ENCODE measurements around the gene LOXHD1. TPM values are rescaled to one million over a fixed set of nuclear protein-coding genes. Genes with fewer than 3 reads are reported as not detected.
A peak's percentile ranks its signal among the peaks of the same experiment; 100 is the strongest.

Gene LOXHD1
- total and polyA plus RNA-seq, 3 donors from 2014 or later, result 11.3 to 59.4 (median 29.6) TPM

DNA sequence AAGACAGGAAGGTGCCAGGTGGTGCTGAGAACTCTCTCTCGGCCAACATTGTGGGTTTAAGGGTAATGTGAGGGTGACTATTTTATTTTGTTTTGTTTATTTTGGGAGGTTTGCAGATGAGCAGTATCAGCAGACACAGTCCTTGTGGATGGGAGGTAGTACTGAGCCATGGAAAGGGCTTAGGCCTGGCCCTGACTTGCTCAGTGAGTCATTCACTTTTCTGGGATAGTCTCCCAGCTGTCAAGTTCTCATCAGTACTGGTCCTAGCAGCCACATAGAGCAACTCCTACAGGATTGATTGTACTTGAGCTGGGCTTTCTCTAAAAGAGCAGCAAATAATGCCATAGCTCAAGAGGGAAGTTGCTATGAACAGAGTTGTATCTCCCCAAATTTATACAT lies 175.2 kb downstream of the LOXHD1 start:
- Histone ChIP-seq H3K9me3 (no peaks in the 10 kb centered on the region), H3K4me3 (no peak overlapping the region), H3K27me3 (no peaks in the 10 kb centered on the region), H3K4me1 (no peaks in the 10 kb centered on the region), H3K36me3 (ENCODE audit: low read depth, missing control alignments) (no peaks in the 10 kb centered on the region), H3K27ac (no peak overlapping the region)
- no peak for TF ChIP-seq CTCF (IDR thresholded peaks at IDR 0.05)
- no peak for TF ChIP-seq POLR2A (IDR thresholded peaks at IDR 0.05)
- intact Hi-C loops (cut with DNase I; ENCODE audit: low total_unique reads), result no loop called here
- DNase-seq, result no peak
- 72 to 83% methylated on average over 1 of the region's 1 CpG for whole genome bisulfite sequencing, 2 donors

- Histone ChIP-seq H3K4me1 (no peaks in the 10 kb centered on the region), H3K36me3 (ENCODE audit: low read depth, missing control alignments) (no peaks in the 10 kb centered on the region), H3K27me3 (no peaks in the 10 kb centered on the region), H3K27ac (no peak overlapping the region), H3K4me3 (no peak overlapping the region), H3K9me3 (no peaks in the 10 kb centered on the region)
- intact Hi-C loops (cut with DNase I; ENCODE audit: low total_unique reads), result no loop called here
- TF ChIP-seq POLR2A (IDR thresholded peaks at IDR 0.05) (no peak), CTCF (IDR thresholded peaks at IDR 0.05) (peak; percentile 74 to 86 (median 79))
- DNase-seq, result peak; percentile 79
- WGBS, 2 donors, result 56 to 66% methylated on average over 8 to 9 of the region's 9 CpGs
Measured at GRCh38 chr18:46481048-46481846, 175.8 kb downstream of the LOXHD1 start.

- H3K4me3 ChIP-seq, result no peak overlapping the region
- no peak overlapping the region for H3K27ac ChIP-seq
- no peaks in the 10 kb centered on the region for H3K9me3 ChIP-seq
- 63 to 67% methylated on average over 5 of the region's 5 CpGs for WGBS, 2 donors
- H3K4me1 ChIP-seq, result no peaks in the 10 kb centered on the region
- intact Hi-C loops (cut with DNase I; ENCODE audit: low total_unique reads), result no loop called here
- H3K27me3 ChIP-seq, result no peaks in the 10 kb centered on the region
- DNase-seq, result no peak
- no peaks in the 10 kb centered on the region for H3K36me3 ChIP-seq (ENCODE audit: low read depth, missing control alignments)
- no peak for TF ChIP-seq CTCF (IDR thresholded peaks at IDR 0.05)
- no peak for TF ChIP-seq POLR2A (IDR thresholded peaks at IDR 0.05)
Measured at GRCh38 chr18:46480226-46480625, 176.8 kb downstream of the LOXHD1 start.

GRCh38 chr18:46478796-46479195 lies 178.2 kb downstream of the LOXHD1 start:
- intact Hi-C loops (cut with DNase I; ENCODE audit: low total_unique reads), result loop anchor here (10.0 kb wide), 1 partner anchor 194 kb away; no protein-coding TSS in a partner anchor
- Histone ChIP-seq H3K9me3 (no peaks in the 10 kb centered on the region), H3K27me3 (no peaks in the 10 kb centered on the region), H3K4me3 (no peak overlapping the region), H3K36me3 (ENCODE audit: low read depth, missing control alignments) (no peaks in the 10 kb centered on the region), H3K4me1 (no peaks in the 10 kb centered on the region), H3K27ac (no peak overlapping the region)
- DNase-seq, result no peak
- TF ChIP-seq CTCF (IDR thresholded peaks at IDR 0.05), result no peak
- no peak for TF ChIP-seq POLR2A (IDR thresholded peaks at IDR 0.05)
- WGBS, 2 donors, result 88 to 100% methylated on average over 2 of the region's 2 CpGs

Data from testis (tissue), 3 donors.